Dermis blood vessel endothelial cell (primary cell): Measurements from ENCODE around the gene PPP1R1B. TPM values are rescaled to one million over a fixed set of nuclear protein-coding genes. Genes with fewer than 3 reads are reported as not detected.

Experiments
- DNase-seq: peaks from one replicate; pipeline ENCODE4 v3.0.0; 2010
- total RNA-seq: library from RNA; depleted of rRNA; stranded (reverse); fragments of >200 nt; gene quantifications from 2 replicates; pipeline ENCODE4 v1.2.3, GENCODE V29; 2014

The PPP1R1B gene
- total RNA-seq, 1 donor from 2014 or later: not detected

GRCh38 chr17:39634384-39634871 is 7.7 kb downstream of the PPP1R1B start:
- DNase-seq: peak; percentile 69

DNA sequence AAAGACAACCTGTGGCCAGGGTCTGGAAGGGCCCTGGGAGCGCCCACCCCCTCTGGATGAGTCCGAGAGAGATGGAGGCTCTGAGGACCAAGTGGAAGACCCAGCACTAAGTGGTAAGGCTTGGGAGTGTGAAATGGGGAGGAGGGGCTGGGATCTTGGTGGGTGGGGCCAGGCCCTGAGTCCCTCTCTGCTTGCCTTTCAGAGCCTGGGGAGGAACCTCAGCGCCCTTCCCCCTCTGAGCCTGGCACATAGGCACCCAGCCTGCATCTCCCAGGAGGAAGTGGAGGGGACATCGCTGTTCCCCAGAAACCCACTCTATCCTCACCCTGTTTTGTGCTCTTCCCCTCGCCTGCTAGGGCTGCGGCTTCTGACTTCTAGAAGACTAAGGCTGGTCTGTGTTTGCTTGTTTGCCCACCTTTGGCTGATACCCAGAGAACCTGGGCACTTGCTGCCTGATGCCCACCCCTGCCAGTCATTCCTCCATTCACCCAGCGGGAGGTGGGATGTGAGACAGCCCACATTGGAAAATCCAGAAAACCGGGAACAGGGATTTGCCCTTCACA is 8.9 kb downstream of the PPP1R1B start:
- no peak for DNase-seq

GRCh38 chr17:39636587-39636926 is 9.8 kb downstream of the PPP1R1B start:
- DNase-seq: no peak

DNA sequence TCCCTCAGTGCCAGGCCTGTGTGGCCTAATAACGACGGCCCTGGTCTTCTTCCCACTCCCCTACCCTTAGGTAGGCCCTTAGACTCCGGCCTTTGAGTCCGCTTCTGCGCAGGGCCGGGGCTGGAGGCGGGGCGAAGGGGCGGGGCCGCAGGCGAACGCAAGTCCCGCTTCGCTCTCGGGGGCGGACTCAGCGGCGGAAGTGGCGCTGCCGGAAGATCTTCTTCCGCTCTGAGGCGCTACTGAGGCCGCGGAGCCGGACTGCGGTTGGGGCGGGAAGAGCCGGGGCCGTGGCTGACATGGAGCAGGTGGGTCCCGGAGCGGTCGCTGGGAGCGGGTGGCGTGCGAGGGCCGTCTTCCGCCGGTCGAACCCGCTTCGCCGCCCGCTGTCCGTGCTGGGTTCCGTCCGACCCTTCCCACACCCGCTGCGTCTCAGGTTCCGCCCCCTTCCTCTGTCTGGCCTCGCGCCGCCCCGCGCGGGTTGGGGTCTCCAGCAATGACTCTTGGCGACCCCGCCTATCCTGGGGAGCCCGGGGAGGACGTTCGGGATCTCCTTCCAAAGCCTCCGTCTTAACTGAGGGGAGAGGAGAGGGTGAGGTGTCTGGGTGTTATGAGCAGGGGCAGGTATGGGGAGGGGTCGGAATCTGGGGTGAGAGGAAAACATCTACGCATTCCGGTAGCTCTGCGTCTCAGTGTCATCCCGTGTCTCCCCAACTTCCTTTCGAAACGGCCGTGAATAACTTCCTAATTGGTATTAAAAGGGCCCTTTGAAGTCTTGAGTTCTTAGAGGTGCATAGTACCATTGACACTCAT is 10.4 kb downstream of the PPP1R1B start, which contains the start of gene STARD3:
STARD3 (plus strand) TSS at position 218 of the 810 bp plus-strand sequence. CDS start 16,388 bp downstream, outside the sequence.
- peak; percentile 92 for DNase-seq

DNA sequence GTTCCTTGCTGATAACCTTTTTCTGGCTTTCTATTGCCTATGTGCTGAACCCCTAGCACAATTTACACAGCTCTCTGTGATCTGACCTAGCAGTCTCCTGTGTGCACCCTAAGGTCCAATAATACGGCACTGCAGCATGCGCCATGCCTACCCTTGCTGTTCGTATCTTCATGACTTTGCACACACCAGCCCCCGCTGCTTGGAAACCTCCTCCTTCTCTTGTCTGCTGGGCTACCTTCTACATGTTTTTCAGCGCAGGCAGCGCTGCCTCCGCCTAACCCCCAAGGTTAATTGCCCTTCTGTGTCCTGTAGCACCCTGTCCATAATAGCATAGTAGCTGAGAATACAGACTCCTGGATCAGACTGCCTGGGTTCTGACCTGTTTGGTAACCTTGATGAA is 11.6 kb downstream of the PPP1R1B start:
- DNase-seq: no peak

DNA sequence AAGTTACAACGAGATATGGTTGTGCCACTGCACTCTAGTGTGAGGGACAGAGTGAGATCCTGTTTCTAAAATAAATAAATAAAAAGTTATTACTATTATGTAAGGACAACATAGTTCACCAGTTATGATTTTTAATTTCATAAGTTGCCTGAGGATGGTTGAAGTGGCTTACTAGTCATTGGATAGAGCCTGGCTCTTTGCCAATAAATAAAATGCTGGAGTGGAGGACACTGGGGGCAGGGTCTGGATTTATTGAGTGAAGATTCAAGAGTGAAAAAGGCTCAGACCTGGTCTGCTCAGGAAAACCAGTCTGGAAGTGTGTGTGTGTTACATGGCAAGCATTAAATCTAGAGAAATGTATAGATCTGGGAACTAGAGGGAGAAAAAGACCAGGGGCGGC is 12.3 kb downstream of the PPP1R1B start:
- no peak for DNase-seq

DNA sequence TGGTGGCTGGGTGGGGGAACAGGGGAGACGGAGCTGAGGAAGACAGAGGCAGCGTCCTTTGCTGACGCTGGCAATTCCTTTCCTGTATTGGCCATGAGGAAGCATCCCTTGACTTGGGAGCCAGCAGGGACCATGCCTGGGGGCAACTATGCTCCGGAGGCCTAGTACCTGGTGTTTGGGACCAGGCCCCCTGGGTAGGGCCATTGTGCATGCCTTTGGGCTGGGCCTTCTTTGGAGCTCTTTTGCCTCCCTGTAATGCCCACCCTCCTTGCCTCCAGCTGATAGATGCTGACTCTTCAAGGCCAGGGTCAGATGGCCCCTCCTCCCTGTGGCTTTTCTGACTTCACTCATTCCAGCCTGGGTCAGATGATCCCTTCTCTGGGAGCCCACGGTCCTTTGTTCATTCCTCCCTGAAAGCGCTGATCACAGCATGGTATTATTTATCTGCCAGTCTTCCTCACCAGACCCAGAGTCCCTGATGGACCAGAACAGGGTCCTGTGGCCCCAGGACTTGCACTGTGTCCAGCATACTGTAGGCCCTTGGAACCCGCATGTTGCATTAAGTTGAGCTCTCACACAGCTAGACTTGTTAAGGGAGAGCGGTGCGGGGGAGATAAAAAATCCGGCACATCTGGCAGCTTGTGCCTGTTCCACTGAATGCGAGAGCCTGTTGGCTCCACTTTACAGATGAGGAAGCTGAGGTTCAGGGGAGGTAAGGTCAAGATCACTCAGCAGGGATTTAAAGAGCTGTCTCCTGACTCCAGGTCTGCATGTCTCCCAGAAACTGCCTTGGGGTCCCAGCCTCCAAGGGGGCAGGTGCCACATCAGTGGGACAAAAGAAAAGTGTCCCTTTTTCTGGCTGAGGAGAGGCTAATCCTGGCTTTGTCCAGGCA is 13.1 kb downstream of the PPP1R1B start:
- DNase-seq: no peak

- no peak for DNase-seq
Observed at GRCh38 chr17:39640591-39641031, 13.9 kb downstream of the PPP1R1B start.

DNA sequence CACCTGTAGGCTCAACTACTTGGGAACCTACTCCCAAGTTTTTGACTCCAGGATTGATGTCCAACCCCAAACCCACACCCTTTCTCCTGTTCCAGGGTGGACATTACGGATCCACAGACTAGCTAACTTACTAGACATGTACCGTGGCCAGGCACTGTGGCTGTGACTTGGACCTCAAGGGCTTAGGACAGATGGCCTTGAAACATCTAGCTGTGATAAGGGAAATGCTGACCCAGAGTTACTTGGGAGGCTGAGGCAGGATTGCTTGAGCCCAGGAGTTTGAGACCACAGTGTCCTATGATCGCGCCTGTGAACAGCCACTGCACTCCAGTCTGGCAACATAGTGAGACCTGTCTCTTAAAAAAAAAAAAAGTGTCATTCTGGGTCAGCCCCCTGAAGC is 14.3 kb downstream of the PPP1R1B start:
- DNase-seq: no peak

GRCh38 chr17:39641883-39642282 is 15.1 kb downstream of the PPP1R1B start:
- no peak for DNase-seq

DNA sequence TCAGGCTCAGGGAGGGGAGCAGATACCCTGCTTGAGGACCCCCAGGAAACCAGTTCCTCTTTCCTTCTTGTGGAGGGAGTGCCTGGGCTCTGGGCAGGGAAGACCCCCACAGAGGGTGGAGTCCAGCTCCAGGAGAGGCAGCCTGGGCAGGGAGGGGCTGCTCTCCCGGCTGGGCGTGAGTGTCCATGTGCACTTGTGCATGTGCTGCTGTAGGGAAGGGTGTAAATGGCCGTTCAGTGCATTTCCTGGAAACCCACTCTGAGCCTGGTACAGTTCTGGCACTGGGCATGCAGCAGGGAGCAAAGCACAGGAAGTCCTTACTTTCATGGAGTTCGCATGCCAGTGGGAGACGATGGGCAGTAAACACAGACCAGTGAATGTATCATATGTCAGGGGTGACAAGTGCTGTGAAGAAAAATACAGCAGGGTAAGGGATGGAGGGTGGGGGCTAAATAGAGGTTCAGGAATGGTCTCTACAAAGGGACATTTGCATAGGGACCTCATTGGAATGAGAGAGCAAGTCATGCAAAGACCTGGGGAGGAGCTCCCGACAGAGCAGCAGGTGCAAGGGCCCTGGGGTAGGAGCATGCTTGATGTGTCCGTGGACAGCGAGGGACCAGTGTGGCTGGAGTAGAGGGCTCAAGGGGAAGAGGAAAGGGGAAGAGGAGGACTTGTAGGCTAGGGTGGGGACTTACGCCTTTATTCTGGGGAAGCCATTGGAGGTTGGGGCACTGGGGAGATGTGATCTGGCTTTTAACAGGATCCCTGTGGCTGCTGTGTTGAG is 15.7 kb downstream of the PPP1R1B start:
- no peak for DNase-seq

DNA sequence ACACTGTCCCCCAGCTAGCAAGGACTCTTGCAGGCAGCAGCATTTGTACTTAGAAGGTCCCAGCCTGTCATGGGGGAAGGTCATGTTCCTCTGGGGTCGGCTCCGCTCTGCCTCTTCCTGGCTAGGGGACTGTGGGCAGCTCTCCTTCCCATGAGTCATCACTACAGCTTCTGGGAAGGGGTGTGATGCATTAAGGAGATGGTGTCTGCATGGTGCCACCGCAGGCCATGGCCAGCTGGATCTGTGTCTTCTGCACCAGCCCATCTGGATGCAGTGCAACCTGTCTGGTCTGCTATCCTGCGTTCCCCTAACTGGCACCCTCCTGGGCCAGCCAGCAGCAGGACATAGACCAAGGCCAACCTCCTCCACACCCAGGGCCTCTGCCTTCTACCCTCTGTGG is 16.5 kb downstream of the PPP1R1B start:
- peak; percentile 43 for DNase-seq

- no peak for DNase-seq
Observed at GRCh38 chr17:39647256-39647655, 20.5 kb downstream of the PPP1R1B start.

DNA sequence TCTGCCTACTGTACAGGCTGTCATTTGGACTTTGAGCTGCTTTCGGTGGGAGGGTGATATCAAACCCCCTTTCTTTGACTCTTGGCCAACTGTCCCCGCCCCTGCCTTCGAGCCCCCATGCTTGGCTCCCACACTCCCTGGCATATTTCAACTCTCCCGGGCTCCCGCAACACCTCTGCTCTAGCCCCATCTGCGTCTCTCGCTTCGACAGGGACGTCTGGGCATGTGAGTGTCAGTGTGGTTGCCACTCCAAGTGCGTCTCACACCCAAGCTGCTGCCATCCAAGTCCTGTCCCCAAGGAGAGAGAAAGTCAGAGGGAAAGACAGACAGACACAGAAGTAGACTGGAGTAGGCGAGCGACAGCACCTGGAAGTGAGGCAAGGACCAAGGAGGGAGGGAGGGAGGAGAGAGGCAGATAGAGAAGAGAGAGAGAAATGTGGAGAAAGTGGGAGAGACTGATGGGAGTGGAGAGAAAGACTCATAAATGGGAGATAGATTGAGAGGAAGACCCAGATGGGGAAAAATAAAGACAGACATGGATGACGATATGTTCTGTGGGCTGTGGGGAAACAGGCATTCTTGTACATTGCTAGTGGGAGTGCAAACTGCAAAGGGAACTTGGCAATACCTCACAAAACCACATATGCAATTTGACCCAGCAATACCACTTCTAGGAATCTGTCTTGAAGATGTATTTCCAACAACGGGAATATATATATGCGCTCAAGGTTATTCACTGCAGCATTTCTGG is 22.0 kb downstream of the PPP1R1B start:
- no peak for DNase-seq

DNA sequence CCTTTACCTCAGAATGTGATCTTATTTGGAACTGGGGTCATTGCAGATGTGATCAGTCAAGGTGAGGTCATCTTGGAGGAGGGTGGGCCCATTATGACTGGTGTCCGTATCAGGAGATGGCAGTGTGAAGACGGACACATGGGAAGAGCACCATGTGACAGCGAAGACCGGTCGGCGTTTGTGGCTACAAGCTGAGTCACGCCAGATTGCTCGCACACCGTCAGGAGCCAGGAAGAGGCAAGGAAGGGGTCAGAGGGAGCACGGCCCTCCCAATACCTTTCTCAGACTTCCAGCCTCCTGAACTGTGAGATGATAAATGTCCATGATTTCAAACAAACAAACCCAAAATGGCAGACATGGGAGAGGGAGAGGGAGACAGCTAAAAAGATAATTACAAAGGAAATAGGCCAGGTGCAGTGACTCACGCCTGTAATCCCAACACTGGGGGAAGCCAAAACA is 23.4 kb downstream of the PPP1R1B start:
- DNase-seq: no peak

DNA sequence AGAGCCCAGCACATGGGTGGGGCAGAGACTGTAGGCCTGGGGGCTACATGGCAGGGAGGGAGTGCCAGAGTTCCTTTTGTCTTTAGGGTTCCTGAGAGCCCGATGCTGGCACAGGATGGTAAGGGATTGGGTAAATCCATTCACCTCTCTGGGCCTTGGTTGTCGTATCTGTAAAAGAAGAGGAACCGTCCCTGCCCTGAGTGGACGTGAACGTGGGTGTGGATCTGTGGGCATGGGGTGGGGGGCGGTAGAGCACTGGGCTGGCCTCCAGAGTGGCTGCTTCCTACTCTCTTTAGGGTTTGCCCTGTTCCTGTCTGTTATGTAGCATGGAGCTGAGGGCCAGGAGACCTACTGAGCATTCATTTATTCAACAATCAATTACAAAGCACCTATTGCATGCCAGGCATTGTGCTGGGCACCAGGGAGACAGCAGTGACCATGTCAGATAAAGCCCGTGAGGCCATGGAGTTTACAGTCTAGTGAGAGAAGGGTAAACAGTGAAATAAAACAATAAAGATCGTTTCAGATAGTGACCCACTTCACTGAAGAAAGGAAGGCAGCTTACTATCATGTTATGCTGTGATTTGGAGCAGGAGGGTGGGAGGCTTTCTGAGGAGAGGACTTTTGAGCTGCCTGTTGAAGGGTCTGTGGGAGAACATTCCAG is 25.3 kb downstream of the PPP1R1B start:
- no peak for DNase-seq

- no peak for DNase-seq
Observed at GRCh38 chr17:39652587-39653315, 26.0 kb downstream of the PPP1R1B start.

DNA sequence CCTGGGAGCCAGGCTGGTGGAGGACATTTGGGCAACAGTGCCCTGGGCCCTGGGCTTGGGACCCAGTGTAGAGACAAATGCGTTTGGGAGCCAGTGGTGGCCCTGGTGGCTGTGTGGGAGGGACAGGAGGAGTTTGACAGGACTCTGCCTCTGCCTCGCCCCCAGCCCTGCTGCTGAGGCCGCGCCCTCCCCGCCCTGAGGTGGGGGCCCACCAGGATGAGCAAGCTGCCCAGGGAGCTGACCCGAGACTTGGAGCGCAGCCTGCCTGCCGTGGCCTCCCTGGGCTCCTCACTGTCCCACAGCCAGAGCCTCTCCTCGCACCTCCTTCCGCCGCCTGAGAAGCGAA is 26.5 kb downstream of the PPP1R1B start:
- DNase-seq: no peak

- peak; percentile 73 for DNase-seq
Observed at GRCh38 chr17:39653662-39654331, 27.0 kb downstream of the PPP1R1B start.

GRCh38 chr17:39655105-39655504 is 28.4 kb downstream of the PPP1R1B start:
- DNase-seq: no peak
